ENCODE measurements around the gene NUCB1.
"Not testable (repeated sequence)": the region's sequence is repeated elsewhere in the genome, so short reads cannot be mapped to it uniquely, and the experiment has no call there.

The NUCB1 gene

DNA sequence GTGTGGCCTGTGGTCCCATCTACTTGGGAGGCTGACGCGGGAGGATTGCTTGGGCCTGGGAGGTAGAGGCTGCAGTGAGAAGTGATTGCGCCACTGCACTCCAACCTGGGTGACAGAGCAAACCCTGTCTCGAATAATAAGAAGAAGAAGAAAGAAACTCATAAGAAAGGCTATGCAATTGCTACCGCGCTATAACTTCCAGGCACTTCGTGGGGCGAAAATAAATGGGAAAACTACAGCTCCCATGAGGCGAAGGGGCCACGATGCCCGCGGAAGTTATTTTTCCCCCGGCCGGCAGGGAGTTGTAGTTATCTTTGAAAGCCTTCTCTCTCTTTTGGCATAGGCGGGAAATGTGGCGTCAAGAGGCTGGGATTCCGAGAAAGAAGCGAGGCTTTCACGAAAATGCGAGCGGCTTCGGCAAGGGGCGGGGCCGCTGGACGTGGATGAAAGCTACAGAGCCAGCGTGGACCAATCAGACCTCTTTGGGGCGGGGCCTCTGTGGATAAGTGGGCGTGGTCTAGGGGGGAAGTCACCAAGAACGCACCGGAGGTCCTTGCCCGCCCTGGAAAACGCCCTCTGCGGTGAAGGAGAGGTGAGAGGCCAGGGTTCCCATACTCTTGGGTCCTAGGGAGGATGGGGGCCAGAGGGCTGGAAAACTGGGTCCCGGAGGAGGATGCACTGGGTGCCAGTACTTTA lies at the start of gene NUCB1:
Gene NUCB1 (plus strand): TSS at position 532 of the 696 bp plus-strand sequence. CDS start 485 bp downstream, outside the sequence.
- H3K27ac ChIP-seq: peak within 1 kb of the TSS; percentile 65
- DNase-seq (ENCODE audit: low read depth, low spot score): peak; percentile 78

GRCh38 chr19:48852292-48852691 lies 47.8 kb upstream of the NUCB1 start:
- H3K27ac ChIP-seq: no peak overlapping the region
- no peak for DNase-seq (ENCODE audit: low read depth, low spot score)

DNA sequence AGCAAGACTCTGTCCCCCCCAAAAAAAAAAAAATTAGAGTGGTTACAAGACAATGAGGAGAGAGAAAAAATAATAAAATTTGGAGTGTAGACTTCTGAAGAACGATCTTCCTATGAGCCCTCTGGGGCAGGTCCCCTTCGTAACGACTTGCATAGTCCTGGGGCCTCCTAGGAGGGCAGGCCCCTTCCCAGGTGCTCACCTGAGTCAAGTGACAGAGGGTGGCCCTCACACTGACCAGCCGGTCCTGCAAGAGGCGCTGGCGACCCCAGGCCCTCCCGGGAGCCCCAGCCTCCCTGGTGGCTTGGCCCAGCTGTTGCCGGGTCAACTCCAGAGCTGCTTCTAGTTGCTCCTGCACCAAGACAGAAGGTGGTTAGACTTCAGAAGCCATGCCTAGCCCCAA lies 46.6 kb upstream of the NUCB1 start:
- no peak overlapping the region for H3K27ac ChIP-seq
- DNase-seq (ENCODE audit: low read depth, low spot score): no peak

DNA sequence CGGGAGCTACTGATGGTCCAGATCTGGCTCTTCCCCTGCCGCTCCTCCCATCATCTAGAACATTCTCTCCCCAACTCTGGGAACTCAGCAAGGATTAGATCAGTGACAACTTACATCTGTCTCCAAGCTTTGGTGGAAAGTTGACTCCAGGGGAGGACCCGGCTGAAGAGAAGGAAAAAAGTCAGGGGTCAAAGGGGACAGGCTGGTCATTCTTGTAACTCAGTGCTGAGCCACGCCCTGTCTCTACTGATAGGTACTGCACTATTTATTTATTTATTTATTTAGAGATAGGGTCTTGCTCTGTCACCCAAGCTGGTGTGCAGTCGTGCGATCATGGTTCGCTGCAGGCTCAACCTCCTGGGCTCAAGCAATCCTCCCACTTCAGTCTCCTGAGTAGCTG lies 46.0 kb upstream of the NUCB1 start:
- no peak overlapping the region for H3K27ac ChIP-seq

GRCh38 chr19:48856921-48857320 lies 43.2 kb upstream of the NUCB1 start:
- no peak overlapping the region for H3K27ac ChIP-seq
- no peak for DNase-seq (ENCODE audit: low read depth, low spot score)

More for the DNA sequence above, 46.0 kb upstream of the NUCB1 start:
- DNase-seq (ENCODE audit: low read depth, low spot score): no peak

DNA sequence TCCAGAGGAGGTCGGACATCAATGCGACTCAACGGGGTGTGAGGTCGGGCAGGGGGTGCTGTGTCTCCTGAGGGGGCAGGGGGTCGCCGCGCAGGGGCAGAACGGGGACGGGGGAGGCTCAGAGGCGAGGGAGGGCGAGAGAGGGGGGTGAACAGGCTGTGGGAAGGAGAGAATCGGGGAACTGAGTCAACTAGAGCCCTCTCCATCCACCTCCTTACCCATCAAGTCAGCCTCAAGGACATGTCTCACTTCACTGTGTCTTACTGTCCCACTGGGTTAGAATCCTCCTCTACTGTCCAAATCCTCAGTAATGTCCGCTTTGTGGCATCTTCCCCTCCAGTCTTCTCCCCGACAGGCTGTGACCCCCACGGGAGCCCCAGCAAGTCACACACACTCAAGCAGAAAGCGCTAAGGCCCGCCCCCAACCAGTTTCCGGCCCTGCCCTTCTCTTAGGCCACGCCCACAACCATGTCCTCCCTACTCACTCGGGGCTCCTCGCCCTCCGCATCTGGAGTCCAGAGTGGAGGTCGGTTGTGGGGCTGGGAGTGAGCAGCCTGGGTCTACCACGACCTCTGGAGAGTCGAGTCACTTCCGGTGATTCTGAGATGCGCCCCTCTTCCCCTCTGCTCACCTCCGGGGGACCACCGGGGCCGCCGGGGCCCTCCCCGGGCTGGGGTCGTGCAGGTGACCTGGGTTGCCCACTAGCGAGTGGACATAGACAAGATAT lies 41.0 kb upstream of the NUCB1 start:
- no peak overlapping the region for H3K27ac ChIP-seq
- no peak for DNase-seq (ENCODE audit: low read depth, low spot score)

DNA sequence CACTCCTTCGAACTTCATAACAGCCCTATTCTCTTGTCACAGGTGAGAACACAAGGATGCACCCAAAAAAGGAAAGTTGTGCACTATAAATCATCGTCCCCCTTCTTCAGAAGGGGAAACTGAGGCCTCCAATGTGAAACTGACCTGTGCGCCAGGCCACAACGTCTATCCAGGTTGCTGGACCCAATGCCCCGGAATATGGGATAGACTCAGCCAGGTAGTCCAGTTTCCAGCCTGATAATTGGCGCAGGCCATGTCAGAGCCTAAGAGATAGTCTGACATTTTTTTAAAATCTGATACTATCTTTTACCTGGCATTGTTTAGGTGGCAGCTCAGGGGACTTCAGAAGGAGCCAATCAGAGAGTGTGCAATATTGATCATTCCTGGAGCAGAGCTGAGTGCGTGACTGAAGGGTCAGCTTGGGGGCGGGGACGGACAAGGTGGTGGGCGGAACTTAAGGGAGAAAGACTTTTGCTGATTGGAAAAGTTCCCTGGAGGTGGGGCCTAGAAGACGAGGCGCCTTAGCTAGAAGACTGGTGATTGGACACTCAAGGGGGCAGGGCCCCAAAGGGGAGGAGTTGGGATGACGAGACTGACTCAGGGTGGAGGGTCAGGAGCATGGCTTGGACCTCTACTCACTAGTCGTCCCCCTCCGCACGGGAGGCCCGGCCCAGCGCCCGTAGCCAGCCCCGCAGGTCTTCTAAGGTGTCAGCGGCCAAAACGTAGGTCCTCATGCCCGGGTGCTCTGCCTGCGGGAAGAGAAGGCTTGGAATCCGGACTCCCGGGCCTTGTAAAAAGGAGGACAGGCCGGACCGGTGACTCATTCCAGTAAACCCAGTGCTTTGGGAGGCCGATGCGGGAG lies 40.2 kb upstream of the NUCB1 start:
- no peak for DNase-seq (ENCODE audit: low read depth, low spot score)
- no peak overlapping the region for H3K27ac ChIP-seq

GRCh38 chr19:48861313-48861712 lies 38.8 kb upstream of the NUCB1 start:
- H3K27ac ChIP-seq: no peak overlapping the region
- DNase-seq (ENCODE audit: low read depth, low spot score): no peak

GRCh38 chr19:48862827-48863226 lies 37.3 kb upstream of the NUCB1 start:
- no peak for DNase-seq (ENCODE audit: low read depth, low spot score)
- H3K27ac ChIP-seq: no peak overlapping the region

DNA sequence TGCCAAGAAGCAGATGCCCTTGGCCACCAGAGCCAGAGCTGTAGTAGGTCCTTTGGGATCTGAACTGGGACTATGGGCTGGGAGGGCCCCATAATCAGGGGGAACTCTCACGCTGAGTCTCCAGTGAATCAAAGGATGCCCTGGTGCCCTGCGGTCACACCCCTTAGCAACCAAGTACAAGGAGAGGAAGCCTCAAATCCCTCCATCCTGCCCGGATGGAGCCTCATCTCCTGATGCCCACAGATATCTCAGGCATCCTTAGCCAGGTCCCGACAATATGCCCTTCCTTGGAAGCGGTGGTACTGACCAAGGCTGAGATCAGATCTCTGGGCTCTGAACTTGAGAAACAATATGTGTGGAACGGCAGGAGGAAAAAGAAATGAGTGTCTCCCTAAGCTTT lies 33.4 kb upstream of the NUCB1 start:
- H3K27ac ChIP-seq: no peak overlapping the region
- no peak for DNase-seq (ENCODE audit: low read depth, low spot score)

DNA sequence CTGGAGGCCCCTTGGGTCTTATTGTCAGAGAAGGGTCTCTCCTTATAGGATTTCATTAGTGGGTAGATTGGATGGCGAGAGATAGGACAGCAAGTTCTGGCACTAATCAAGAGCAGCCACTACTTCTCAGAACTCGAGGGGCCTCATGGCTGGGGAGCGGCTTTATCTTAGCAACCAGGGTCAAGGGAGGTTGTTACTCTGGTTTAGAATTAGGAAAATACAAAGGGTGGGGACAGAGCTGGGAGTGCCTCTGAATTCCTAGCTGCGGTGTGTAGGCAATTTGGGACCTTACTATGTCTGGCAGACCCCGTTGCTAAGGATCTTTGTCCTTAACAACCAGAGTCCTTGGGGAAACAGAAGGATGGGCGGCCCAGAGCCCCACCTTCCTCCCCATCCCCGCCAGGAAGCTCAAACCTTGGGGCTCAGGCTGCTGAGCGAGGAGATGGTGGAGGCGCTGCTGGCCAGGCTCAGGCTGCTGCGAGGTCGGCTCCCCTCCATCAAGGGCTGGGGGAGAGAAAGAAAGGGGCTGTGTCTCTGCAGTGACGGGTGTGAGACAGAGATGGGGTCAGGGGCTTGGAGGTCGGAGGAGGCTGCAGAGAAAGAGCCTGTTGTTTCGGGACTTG lies 32.9 kb upstream of the NUCB1 start:
- H3K27ac ChIP-seq: no peak overlapping the region

GRCh38 chr19:48867746-48868113 lies 32.4 kb upstream of the NUCB1 start:
- no peak for DNase-seq (ENCODE audit: low read depth, low spot score)
- H3K27ac ChIP-seq: no peak overlapping the region

More for the DNA sequence above, 32.9 kb upstream of the NUCB1 start:
- DNase-seq (ENCODE audit: low read depth, low spot score): no peak

DNA sequence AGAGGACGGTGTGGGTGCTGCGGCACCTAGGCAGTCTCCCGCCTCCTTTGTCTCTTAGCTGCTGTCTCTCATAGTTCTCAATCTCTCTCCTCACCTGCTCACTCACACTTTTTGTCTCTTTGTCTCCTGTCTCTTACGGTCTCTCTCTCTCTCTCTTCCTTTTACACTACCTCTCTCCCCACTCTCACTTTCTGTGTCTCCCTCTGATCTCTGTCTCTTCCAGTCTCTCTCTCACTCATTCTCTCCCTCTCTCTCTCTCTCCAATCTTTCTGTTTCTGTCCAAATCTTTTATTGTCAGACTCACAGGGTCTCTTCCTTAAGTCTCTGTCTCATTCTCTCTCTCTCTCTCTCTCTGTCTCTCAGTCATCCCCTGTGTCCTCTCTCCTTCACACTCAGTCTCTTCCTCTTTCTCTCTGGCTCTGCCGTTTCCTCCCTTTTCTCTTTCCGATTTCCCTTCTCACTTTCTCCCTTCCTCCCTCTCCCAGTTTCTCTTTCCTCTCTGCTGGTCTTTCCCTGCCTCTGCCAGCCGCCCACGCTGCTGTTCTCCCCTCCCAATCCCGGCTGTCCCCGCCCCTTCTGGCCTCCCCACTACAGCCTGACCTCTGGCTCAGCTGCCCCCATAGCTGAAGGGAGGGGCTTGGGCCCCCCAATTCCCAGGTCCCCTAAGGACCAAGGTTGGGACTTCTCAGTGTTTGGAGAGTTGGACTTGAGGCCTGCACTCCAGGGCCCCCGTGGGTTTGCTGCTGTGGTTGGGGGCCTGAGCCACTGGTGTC lies 31.8 kb upstream of the NUCB1 start, which contains the start of gene PLEKHA4:
Gene PLEKHA4 (minus strand): TSS at position 504 of the 773 bp plus-strand sequence. CDS start 997 bp downstream, outside the sequence.
- no peak for DNase-seq (ENCODE audit: low read depth, low spot score)
- no peak within 1 kb of the TSS for H3K27ac ChIP-seq

DNA sequence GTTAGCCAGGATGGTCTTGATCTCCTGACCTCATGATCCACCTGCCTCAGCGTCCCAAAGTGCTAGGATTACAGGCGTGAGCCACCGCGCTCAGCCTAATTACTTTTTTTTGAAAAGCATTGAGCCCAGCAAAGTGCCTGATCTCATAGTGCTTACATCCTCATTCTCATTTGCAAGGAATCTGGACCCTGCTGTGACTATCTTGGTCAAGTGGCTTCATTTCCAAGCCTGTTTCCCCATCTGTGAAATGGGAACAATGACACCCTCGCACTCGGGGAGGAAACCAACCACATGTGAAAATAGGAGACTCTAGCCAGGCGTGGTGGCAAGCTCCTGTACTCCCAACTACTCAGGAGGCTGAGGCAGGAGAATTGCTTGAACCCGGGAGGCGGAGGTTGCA lies 30.1 kb upstream of the NUCB1 start:
- no peak for DNase-seq (ENCODE audit: low read depth, low spot score)
- H3K27ac ChIP-seq: no peak overlapping the region

DNA sequence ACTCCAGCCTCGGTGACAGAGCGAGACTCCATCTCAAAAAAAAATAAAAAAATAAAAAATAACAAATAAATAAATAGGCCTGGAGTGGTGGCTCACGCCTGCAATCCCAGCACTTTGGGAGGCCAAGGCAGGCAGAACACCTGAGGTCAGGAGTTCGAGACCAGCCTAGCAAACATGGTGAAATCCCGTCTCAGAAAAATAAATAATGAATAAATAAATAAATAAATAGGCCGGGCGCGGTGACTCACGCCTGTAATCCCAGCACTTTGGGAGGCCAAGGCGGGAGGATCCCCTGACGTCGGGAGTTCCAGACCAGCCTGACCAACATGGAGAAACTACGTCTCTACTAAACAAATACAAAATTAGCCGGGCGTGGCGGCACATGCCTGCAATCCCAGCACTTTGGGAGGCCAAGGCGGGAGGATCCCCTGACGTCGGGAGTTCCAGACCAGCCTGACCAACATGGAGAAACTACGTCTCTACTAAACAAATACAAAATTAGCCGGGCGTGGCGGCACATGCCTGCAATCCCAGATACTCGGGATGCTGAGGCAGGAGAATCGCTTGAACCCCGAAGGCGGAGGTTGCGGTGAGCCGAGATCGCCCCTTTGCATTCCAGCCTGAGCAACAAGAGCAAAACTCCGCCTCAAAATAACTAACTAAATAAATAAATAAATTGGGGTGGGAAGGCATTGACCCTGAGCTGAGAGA lies 28.5 kb upstream of the NUCB1 start:
- DNase-seq (ENCODE audit: low read depth, low spot score): not testable (repeated sequence)
- peak overlapping the region; percentile 100 for H3K27ac ChIP-seq

DNA sequence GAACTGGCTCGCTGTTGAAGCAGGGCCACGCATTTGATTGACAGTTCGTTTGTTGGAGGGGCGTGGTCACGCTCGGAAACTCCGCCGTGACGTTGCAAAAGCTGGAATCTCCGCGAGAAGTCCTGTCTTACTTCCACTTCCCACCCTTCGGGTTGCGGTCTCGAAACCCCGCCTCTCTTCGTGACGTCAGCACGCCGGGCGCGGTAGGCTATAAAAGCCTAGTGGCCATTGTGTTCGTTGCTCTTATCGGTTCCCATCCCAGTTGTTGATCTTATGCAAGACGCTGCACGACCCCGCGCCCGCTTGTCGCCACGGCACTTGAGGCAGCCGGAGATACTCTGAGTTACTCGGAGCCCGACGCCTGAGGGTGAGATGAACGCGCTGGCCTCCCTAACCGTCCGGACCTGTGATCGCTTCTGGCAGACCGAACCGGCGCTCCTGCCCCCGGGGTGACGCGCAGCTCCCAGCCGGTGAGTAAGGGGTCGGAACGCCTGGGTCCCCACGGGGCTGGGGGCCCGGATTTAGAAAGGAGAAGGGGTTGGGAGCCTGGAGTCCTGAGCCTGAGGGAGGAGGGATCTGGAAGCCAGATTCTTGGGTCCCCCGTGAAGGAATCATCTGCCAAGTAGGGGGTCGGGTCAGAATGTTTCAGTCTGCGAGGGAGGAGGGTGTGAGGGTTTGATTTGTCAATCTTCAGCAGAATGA lies 27.8 kb upstream of the NUCB1 start, which contains the start of gene PPP1R15A:
Gene PPP1R15A (plus strand): TSS at position 240 of the 702 bp plus-strand sequence. CDS start 813 bp downstream, outside the sequence.
- peak within 1 kb of the TSS; percentile 100 for H3K27ac ChIP-seq

GRCh38 chr19:48872884-48873475 lies 27.1 kb upstream of the NUCB1 start:
- DNase-seq (ENCODE audit: low read depth, low spot score): peak; percentile 64
- H3K27ac ChIP-seq: peak overlapping the region; percentile 100

More for the DNA sequence above, 27.8 kb upstream of the NUCB1 start, which contains the start of gene PPP1R15A:
- DNase-seq (ENCODE audit: low read depth, low spot score): peak; percentile 94
